ENCODE measurements around the gene TDRD10.

GRCh38 chr1:154524881-154525280, 22.9 kb downstream of the TDRD10 start:
- TF ChIP-seq, protein P1, sequence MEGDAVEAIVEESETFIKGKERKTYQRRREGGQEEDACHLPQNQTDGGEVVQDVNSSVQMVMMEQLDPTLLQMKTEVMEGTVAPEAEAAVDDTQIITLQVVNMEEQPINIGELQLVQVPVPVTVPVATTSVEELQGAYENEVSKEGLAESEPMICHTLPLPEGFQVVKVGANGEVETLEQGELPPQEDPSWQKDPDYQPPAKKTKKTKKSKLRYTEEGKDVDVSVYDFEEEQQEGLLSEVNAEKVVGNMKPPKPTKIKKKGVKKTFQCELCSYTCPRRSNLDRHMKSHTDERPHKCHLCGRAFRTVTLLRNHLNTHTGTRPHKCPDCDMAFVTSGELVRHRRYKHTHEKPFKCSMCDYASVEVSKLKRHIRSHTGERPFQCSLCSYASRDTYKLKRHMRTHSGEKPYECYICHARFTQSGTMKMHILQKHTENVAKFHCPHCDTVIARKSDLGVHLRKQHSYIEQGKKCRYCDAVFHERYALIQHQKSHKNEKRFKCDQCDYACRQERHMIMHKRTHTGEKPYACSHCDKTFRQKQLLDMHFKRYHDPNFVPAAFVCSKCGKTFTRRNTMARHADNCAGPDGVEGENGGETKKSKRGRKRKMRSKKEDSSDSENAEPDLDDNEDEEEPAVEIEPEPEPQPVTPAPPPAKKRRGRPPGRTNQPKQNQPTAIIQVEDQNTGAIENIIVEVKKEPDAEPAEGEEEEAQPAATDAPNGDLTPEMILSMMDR (conservative IDR thresholded peaks at IDR 0.05; ENCODE audit: low read depth in 2 of 2), result no peak
- no peak for TF ChIP-seq EZH2phosphoT487 (IDR thresholded peaks at IDR 0.05; ENCODE audit: unreplicated experiment)
- no peak for TF ChIP-seq STAT1 (IDR thresholded peaks at IDR 0.05; ENCODE audit: unreplicated experiment)
- TF ChIP-seq POLR2AphosphoS5 (IDR thresholded peaks at IDR 0.05; ENCODE audit: low read depth), result no peak
- no peak for TF ChIP-seq REST (IDR thresholded peaks at IDR 0.05; ENCODE audit: unreplicated experiment)
- TF ChIP-seq CREB1 (CRISPR knock-in tag; IDR thresholded peaks at IDR 0.05; ENCODE audit: low read depth), result no peak
- no peak for TF ChIP-seq EZH2 (IDR thresholded peaks at IDR 0.05; ENCODE audit: low read depth, unreplicated experiment)
- TF ChIP-seq NANOG (IDR thresholded peaks at IDR 0.05; ENCODE audit: borderline replicate concordance), result no peak
- TF ChIP-seq ZNF462 (CRISPR knock-in tag; IDR thresholded peaks at IDR 0.05), result no peak
- no peak for TF ChIP-seq JUNB (IDR thresholded peaks at IDR 0.05; ENCODE audit: unreplicated experiment)
- no peak for TF ChIP-seq ZNF331 (CRISPR knock-in tag; IDR thresholded peaks at IDR 0.05; ENCODE audit: low read depth)
- TF ChIP-seq ETS1 (IDR thresholded peaks at IDR 0.05), result no peak

Measured in GM23338 (cell line).